ENCODE data around the gene RTN4R. TPM values are rescaled to one million over a fixed set of nuclear protein-coding genes. Genes with fewer than 3 reads are reported as not detected.

RTN4R gene
- total and polyA plus RNA-seq, 2 of the 4 experiments (the other 2 are of a cell fraction), result 0.18 to 0.94 TPM

- Histone ChIP-seq H3K9ac (ENCODE audit: low read depth, low read length) (no peak overlapping the region), H3K4me2 (ENCODE audit: low read depth, low read length) (no peak overlapping the region), H3K4ac (ENCODE audit: low read depth, low read length) (no peak overlapping the region), H4K91ac (ENCODE audit: insufficient read depth, low read depth, low read length) (no peak overlapping the region), H2BK5ac (ENCODE audit: low read depth, low read length, poor library complexity, severe bottlenecking) (no peak overlapping the region), H2AFZ (replicated peaks; ENCODE audit: low read length, poor library complexity) (no peak overlapping the region), H3K4me3 (ENCODE audit: insufficient read depth, low read depth, low read length) (no peak overlapping the region), H2BK15ac (ENCODE audit: low read depth, low read length) (no peak overlapping the region), H3K14ac (replicated peaks; ENCODE audit: low read depth, low read length) (no peak overlapping the region), H4K20me1 (ENCODE audit: insufficient read depth, low read length) (no peaks in the 10 kb centered on the region), H3K9me3 (ENCODE audit: control insufficient read depth, insufficient read depth, low read length) (no peaks in the 10 kb centered on the region), H2AK9ac (replicated peaks; ENCODE audit: low read depth, low read length, poor library complexity) (no peak overlapping the region), H3K27me3 (ENCODE audit: control insufficient read depth, insufficient read depth, low read length) (peaks cover 51% of the 10 kb centered on the region), H2BK20ac (ENCODE audit: low read depth, low read length) (no peak overlapping the region), H2AK5ac (ENCODE audit: low read depth, low read length) (no peak overlapping the region), H3K36me3 (ENCODE audit: control insufficient read depth, insufficient read depth, low read length) (no peaks in the 10 kb centered on the region), H2BK120ac (ENCODE audit: low read depth, low read length) (no peak overlapping the region), H3K18ac (ENCODE audit: low read depth, low read length) (no peak overlapping the region), H3K23ac (ENCODE audit: low read depth, low read length) (no peak overlapping the region), H4K5ac (ENCODE audit: low read depth, low read length) (no peak overlapping the region), H4K8ac (ENCODE audit: low read depth in 2 of 2, low read length in 2 of 2) (no peak overlapping the region), H3K27ac (ENCODE audit: insufficient read depth, low read length) (no peak overlapping the region), H3K79me1 (ENCODE audit: low read depth in 1 of 2, low read length in 2 of 2) (no peaks in the 10 kb centered on the region), H3K56ac (ENCODE audit: extremely low read depth, insufficient read depth, low read length) (no peak overlapping the region), H3K4me1 (ENCODE audit: control insufficient read depth, insufficient read depth, low read length) (peaks cover 7% of the 10 kb centered on the region), H3K9me1 (ENCODE audit: insufficient read depth, low read length) (peaks cover 6% of the 10 kb centered on the region)
- dilution Hi-C loops (cut with HindIII; ENCODE audit: low sequenced_read_pairs, unreplicated experiment) (no loop called here), intact Hi-C loops (cut with micrococcal nuclease) (no loop called here), in situ Hi-C loops (cut with MboI; ENCODE audit: low sequenced_read_pairs) (no loop called here)
- TF ChIP-seq FOS (IDR thresholded peaks at IDR 0.05; ENCODE audit: low read depth, low read length), result no peak
- no peak for TF ChIP-seq CTCF (conservative IDR thresholded peaks at IDR 0.05; ENCODE audit: low read depth, low read length)
- no peak for TF ChIP-seq CEBPB (IDR thresholded peaks at IDR 0.05; ENCODE audit: low read depth, low read length)
- no peak for TF ChIP-seq BHLHE40 (IDR thresholded peaks at IDR 0.05; ENCODE audit: low read depth, low read length)
- no peak for TF ChIP-seq SMC3 (IDR thresholded peaks at IDR 0.05; ENCODE audit: low read depth, low read length)
- no peak for TF ChIP-seq MAFK (IDR thresholded peaks at IDR 0.05; ENCODE audit: low read depth, low read length)
- no peak for TF ChIP-seq MXI1 (IDR thresholded peaks at IDR 0.05; ENCODE audit: borderline replicate concordance, low read depth, low read length)
- TF ChIP-seq ELK1 (IDR thresholded peaks at IDR 0.05; ENCODE audit: borderline replicate concordance, low read depth, low read length), result no peak
- TF ChIP-seq NFE2L2 (IDR thresholded peaks at IDR 0.05; ENCODE audit: low read depth, low read length), result no peak
- WGBS, 2 experiments (ENCODE audit: extremely low coverage in 2 of 2, insufficient read length in 1 of 2), result 21% methylated on average over 5 of the region's 10 CpGs; no CpG with 5 or more reads in 1 of the 2 experiments
- ChIA-PET CTCF (no interaction called here), POLR2A (ENCODE audit: unreplicated experiment) (no interaction called here)
- DNase-seq, result no peak
- ATAC-seq (ENCODE audit: low read depth), result no peak
- BruUV-seq (replicated peaks), result no TSS peak
Observed at GRCh38 chr22:20198557-20199319, 69.4 kb downstream of the RTN4R start.

Measured in IMR-90 (cell line).